Keratinocyte (primary cell): ENCODE results near the gene MYO16. TPM values are rescaled to one million over a fixed set of nuclear protein-coding genes. Genes with fewer than 3 reads are reported as not detected.

Source experiments
- DNase-seq: peaks from one replicate; pipeline ENCODE4 v3.0.0-alpha.2; 2011; ENCODE audit warnings: low read depth, missing footprints, low spot score
- FAIRE-seq: peaks from 2 replicates; lab custom pipeline; 2011; peaks lifted over from hg19 to GRCh38; lab: Jason Lieb, UNC
- H2AFZ ChIP-seq: 2 replicates; pipeline ENCODE4 v1.6.0; 2012; ENCODE audit warnings: low read length, control low read depth, inconsistent platforms; ENCODE audit not compliant: control insufficient read depth
- H3K27ac ChIP-seq: 2 replicates; pipeline ENCODE4 v1.5.1; 2011; ENCODE audit warnings: low read length; ENCODE audit not compliant: control insufficient read depth, insufficient read depth
- H3K27me3 ChIP-seq: 3 replicates; pipeline ENCODE4 v1.6.0; 2011; ENCODE audit warnings: low read length; ENCODE audit not compliant: control insufficient read depth, insufficient read depth; ENCODE audit errors: extremely low read depth
- H3K36me3 ChIP-seq, 2 experiments: 2 replicates in 1 of 2; 3 replicates in 1 of 2; pipeline ENCODE4 v1.5.1; 2011; ENCODE audit warnings: low read length in 2 of 2, mild to moderate bottlenecking in 1 of 2; ENCODE audit not compliant: control insufficient read depth in 2 of 2, insufficient read depth in 2 of 2; ENCODE audit errors: extremely low read depth in 1 of 2
- H3K4me1 ChIP-seq: 3 replicates; pipeline ENCODE4 v1.5.1; 2011; ENCODE audit warnings: low read length; ENCODE audit not compliant: control insufficient read depth, insufficient read depth; ENCODE audit errors: extremely low read depth
- H3K4me2 ChIP-seq: 3 replicates; pipeline ENCODE4 v1.6.0; 2011; ENCODE audit warnings: low read depth, low read length; ENCODE audit not compliant: control insufficient read depth, insufficient read depth; ENCODE audit errors: extremely low read depth
- H3K4me3 ChIP-seq, 3 experiments: fragments of 200-600 bp in 1 of 3; sonication (generic) in 1 of 3; 2 replicates in 2 of 3; 3 replicates in 1 of 3; pipeline ENCODE4 v1.5.1; 2011 to 2016; ENCODE audit warnings: low read length in 3 of 3, mild to moderate bottlenecking in 3 of 3, control low read depth in 2 of 3, inconsistent platforms in 1 of 3, low read depth in 1 of 3, mixed read lengths in 1 of 3, mixed run types in 1 of 3, moderate library complexity in 1 of 3; ENCODE audit not compliant: control insufficient read depth in 2 of 3, insufficient read depth in 2 of 3; ENCODE audit errors: extremely low read depth in 1 of 3
- H3K79me2 ChIP-seq: 2 replicates; pipeline ENCODE4 v1.6.0; 2012; ENCODE audit warnings: low read length; ENCODE audit not compliant: control insufficient read depth, insufficient read depth
- H3K9ac ChIP-seq: 3 replicates; pipeline ENCODE4 v1.6.0; 2011; ENCODE audit warnings: low read length; ENCODE audit not compliant: control insufficient read depth, insufficient read depth; ENCODE audit errors: extremely low read depth
- H3K9me1 ChIP-seq: 3 replicates; pipeline ENCODE4 v1.6.0; 2011; ENCODE audit warnings: low read length; ENCODE audit not compliant: control insufficient read depth, insufficient read depth; ENCODE audit errors: extremely low read depth
- H3K9me3 ChIP-seq: 2 replicates; pipeline ENCODE4 v1.5.1; 2012; ENCODE audit warnings: low read depth, low read length; ENCODE audit not compliant: control insufficient read depth
- H4K20me1 ChIP-seq: 3 replicates; pipeline ENCODE4 v1.6.0; 2011; ENCODE audit warnings: low read length; ENCODE audit not compliant: control insufficient read depth, insufficient read depth; ENCODE audit errors: extremely low read depth
- CTCF ChIP-seq, 3 experiments: IDR thresholded peaks in 1 of 3; conservative IDR thresholded peaks in 1 of 3; optimal IDR thresholded peaks in 1 of 3; 2 replicates in 2 of 3; 3 replicates in 1 of 3; pipeline versions ENCODE3 to v1.5.1; 2011; ENCODE audit warnings: low read length in 3 of 3, mild to moderate bottlenecking in 3 of 3, moderate library complexity in 2 of 3, control low read depth in 1 of 3, inconsistent platforms in 1 of 3; ENCODE audit not compliant: insufficient read depth in 2 of 3; ENCODE audit errors: extremely low read depth in 1 of 3
- EZH2 ChIP-seq: IDR thresholded peaks from one replicate; pipeline ENCODE4 v1.6.1; 2012; ENCODE audit warnings: inconsistent platforms, mild to moderate bottlenecking, low read length, moderate library complexity
- dilution Hi-C: fragments of 300-500 bp; cut with MboI; formaldehyde crosslinking; loops from one replicate; pipeline ENCODE4 v1.7.0; 2020; ENCODE audit warnings: low sequenced_read_pairs; ENCODE audit not compliant: extremely low pct_ligation_motif_present
- polyA plus RNA-seq, 5 experiments: library from polyadenylated mRNA; depleted of rRNA in 3 of 5; stranded (reverse) in 3 of 5; stranded (forward) in 1 of 5; unstranded in 1 of 5; fragments of >200 nt; gene quantifications; 1 replicate in 1 of 5; 2 replicates in 3 of 5; 3 replicates in 1 of 5; pipeline versions ENCODE4 v1.2.1 to v1.2.3, GENCODE V29; 2011 to 2012; ENCODE audit warnings: missing spikeins in 2 of 5, low read depth in 1 of 5, low replicate concordance in 1 of 5

Gene MYO16
- polyA plus RNA-seq, 1 donor (not counting 4 experiments of a cell fraction or from before 2014, with no cell fraction given): 0.08 TPM

DNA sequence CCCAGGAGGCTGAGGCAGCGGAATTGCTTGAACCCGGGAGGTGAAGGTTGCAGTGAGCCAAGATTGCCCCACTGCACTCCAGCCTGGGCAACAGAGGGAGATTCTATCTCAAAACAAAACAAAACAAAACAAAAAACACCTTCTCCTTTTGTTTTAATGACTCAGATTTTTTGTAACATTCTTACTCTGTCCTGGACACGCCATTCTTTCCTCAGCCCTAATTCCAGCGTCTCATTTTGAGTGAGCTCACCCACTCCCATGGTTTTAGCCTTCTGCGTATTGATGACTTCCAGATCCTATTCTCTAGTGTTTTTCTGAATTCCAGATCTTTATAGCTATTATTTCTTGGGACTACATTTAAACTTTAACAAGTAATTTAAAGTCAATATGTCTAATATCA lies 326.3 kb downstream of the MYO16 start:
- no peak for TF ChIP-seq EZH2
- no peak for TF ChIP-seq CTCF (optimal IDR thresholded peaks at IDR 0.05 in 1 of 3, IDR thresholded peaks at IDR 0.05 in 1 of 3, conservative IDR thresholded peaks at IDR 0.05 in 1 of 3; ENCODE audit: extremely low read depth in 1 of 3, insufficient read depth in 2 of 3, low read length in 3 of 3)
- Histone ChIP-seq H3K4me3 (no peak overlapping the region), H3K27me3 (no peaks in the 10 kb centered on the region), H3K79me2 (no peaks in the 10 kb centered on the region), H3K4me2 (no peak overlapping the region), H3K36me3 (no peaks in the 10 kb centered on the region), H3K9me1 (no peaks in the 10 kb centered on the region), H3K4me1 (peaks cover 16% of the 10 kb centered on the region), H2AFZ (no peak overlapping the region), H3K9ac (no peak overlapping the region), H3K27ac (no peak overlapping the region), H4K20me1 (no peaks in the 10 kb centered on the region), H3K9me3 (no peaks in the 10 kb centered on the region)
- dilution Hi-C loops: no loop called here
- DNase-seq (no peak), FAIRE-seq (no peak)

DNA sequence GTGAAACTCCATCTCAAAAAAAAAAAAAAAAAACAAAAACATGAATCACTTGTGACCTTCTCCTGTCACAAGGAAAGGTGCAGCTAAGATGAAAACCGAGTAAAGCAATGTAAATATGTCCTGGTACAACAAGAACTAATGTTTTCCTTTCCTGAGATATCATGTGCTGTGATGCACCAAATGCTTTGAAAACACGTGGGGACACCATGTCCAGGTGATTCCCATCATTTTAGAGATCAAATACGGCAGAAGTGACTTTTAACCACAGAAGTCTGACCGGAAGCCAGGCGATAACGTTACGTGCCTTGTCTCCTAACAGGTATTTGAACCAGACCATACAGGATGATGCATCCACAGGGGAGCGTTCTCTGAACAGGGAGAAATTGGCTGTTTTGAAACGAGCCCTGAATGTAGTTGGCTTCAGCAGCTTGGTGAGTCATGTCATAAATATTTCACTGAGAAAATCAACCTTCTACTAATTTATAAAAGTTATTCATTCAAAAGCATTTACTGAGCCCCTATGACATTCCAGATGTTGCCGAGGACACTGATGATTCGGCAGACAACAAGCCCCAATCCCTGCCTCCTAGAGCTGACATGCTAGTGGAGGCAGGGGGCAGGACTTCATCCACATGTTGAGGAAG lies 328.1 kb downstream of the MYO16 start:
- no peaks in the 10 kb centered on the region for H3K27me3 ChIP-seq
- H2AFZ ChIP-seq: peak overlapping the region; percentile 72
- peak overlapping the region; percentile 78 for H3K27ac ChIP-seq
- peak overlapping the region in 1 of 3 experiments; percentile 9 for H3K4me3 ChIP-seq
- TF ChIP-seq EZH2 (no peak), CTCF (optimal IDR thresholded peaks at IDR 0.05 in 1 of 3, IDR thresholded peaks at IDR 0.05 in 1 of 3, conservative IDR thresholded peaks at IDR 0.05 in 1 of 3; ENCODE audit: extremely low read depth in 1 of 3, insufficient read depth in 2 of 3, low read length in 3 of 3) (peak in 1 of 3 experiments; percentile 23)
- DNase-seq (peak; percentile 61), FAIRE-seq (peak; percentile 95)
- H3K4me1 ChIP-seq: peaks cover 20% of the 10 kb centered on the region
- dilution Hi-C loops: no loop called here
- peak overlapping the region; percentile 83 for H3K4me2 ChIP-seq
- no peaks in the 10 kb centered on the region for H3K9me1 ChIP-seq
- no peaks in the 10 kb centered on the region for H3K79me2 ChIP-seq
- no peaks in the 10 kb centered on the region for H3K9me3 ChIP-seq
- H4K20me1 ChIP-seq: no peaks in the 10 kb centered on the region
- H3K36me3 ChIP-seq: no peaks in the 10 kb centered on the region
- H3K9ac ChIP-seq: peak overlapping the region; percentile 64
